GM18858 (cell line): Measurements from ENCODE around the gene DDX10.
"Not testable (repeated sequence)": the region's sequence is repeated elsewhere in the genome, so short reads cannot be mapped to it uniquely, and the experiment has no call there.

Experiments
- ATAC-seq: cut with Tn5 transposase; IDR thresholded peaks from one replicate; pipeline ENCODE4 v1.9.1; 2021; ENCODE audit not compliant: unreplicated experiment

The DDX10 gene

DNA sequence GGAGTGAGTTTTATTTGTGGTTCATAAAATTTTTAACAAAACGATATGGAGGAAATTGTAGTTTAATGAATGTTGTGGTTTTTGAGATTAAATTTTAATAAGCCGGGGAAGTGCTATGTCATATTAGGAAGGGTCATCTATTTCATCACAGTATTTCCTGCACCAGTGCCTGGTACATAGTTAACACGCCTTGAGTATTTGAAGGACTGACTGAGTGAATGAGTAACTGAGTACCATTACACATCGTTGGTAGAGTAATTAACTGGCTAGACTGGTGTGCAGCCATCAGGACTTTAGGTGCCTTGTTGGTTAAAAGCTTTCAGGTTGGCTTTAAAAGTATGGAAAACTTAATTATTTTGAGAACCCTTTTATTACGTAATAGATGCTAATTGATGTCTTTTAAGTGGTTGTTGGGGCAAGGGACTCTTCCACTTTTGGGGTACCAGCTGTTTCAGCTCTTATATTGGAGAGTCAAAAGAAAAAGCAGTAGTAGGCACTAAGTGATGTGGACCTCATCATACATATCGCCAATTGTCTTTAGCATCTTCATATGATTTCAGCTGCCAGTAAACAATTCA is 101.8 kb downstream of the DDX10 start:
- no peak for ATAC-seq

DNA sequence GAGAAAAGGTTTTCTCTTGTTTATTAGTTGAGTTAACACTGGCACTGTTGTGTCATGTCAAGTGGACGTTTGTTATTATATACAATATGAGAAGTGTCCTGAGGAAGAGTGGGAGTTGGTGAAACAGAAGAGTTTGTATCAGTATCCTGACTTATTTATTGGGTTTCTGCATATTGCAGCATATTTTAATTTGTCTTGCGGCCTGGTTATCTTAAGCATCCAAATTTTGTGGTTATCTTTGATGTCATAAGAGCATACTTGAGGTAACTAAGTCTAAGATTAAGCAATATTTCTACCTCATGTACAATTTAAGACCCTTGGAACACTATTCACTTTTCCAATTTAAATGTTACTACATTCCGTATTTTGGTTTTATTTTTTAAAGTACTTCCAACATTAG is 103.5 kb downstream of the DDX10 start:
- no peak for ATAC-seq

DNA sequence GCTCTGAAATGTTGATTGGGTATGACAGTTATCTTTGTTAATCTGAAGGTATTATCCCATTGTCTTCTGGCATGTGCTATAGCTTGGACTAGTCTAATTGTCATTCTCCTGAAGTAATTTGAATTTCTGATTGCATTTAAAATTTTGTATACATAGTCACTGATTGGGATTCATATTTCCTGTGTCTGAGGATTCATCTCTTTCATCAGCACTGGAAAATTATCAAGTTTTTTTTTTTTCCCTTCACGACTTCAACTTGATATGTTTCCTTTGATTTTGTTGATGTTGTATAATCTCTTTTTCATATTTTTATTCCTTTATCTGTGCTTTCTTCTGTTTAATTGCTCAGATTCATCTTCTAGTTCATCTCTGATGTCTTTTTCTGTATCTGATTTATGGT is 104.1 kb downstream of the DDX10 start:
- ATAC-seq: no peak

DNA sequence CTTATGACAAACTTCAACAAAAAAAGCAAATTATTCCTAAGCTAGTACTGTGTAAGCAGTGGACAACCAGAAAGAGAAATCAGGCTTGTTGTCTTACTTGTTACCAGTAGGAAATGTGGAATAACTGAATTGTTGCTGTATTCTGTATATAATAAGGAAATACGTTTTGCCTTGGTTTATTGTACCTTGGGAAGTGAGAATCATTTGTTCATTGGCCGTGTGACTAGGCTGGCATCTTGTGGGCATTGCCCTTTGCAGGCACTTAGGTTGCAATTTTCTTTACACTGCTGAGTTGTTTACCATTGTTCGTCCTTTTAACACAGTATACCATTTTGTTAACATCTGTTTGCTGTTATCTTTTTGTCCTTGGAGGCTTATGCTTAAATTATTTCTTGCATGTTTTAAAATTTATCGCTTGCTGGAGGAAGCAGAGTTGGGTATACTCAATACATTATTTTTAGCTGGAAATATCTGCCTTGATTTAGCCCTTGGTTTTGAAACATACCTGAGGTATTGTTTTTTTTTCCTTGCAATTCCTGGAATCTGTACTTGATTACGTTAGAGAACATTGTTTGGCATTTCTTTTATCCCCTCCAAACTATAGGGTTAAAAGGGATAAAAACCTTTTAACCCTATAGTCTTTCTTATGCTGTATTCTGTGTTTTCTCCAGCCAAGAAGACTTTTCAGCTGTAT is 109.3 kb downstream of the DDX10 start:
- ATAC-seq: no peak

DNA sequence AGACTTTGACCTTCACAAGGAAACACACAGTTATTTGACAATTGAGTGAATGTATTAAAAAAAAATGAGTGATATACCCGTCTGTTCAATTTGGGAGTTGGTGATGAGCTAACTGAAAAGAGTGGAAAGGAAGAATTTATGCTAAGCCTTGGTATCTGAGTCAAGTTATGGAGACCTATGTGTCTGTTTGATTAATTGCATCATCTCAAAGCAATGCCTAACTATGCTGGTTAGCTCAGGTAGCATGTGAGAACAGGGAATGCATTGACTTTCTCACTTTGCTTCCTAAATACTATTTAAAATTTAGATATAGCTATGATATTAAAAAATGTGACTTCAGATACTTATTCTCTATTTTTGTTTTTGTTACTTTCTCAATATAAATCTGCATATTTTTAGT is 110.5 kb downstream of the DDX10 start:
- no peak for ATAC-seq

DNA sequence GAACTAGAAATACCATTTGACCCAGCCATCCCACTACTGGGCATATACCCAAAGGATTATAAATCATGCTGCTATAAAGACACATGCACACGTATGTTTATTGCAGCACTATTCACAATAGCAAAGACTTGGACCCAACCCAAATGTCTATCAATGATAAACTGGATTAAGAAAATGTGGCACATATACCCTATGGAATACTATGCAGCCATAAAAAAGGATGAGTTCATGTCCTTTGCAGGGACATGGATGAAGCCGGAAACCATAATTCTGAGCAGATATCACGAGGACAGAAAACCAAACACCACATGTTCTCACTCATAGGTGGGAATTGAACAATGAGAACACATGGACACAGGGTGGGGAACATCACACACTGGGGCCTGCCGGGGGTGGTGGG is 114.3 kb downstream of the DDX10 start:
- not testable (repeated sequence) for ATAC-seq

DNA sequence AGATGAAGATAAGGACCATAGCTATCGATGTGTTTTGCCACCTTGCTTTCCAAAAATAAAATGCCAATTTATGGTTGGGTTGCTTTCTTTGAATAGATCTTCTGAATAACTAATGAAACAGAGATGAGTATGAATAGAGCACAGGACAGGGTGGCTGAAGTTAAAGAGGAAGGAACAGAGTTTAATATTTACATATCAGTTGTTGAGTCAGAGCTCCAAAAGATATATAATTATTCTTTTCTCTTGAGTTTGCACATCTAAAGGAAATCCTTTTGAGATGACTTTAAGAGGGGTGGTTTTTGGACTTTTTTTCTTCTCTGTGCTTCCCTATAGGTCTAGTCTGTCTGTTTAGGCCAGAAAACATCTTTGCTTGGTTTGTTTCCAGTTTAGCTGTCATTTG is 115.2 kb downstream of the DDX10 start:
- no peak for ATAC-seq

DNA sequence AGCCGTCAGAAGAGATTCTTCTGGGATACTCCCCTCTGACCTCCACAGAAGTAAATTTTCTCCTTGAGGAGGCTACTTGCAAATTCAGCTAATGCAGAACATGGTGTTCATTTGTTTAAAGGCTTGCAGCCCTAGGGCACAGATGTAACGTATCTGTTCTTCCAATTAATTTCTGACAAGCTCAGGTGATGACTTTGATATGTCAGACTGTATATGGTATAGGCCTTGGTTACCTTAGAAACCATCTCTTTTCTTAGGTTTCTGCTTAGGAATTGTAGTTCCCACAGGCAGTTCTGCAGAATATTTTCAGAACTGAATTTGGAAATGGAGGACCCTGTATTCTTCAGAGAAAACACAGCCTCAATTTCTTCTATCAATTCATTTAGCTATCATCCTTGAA is 117.1 kb downstream of the DDX10 start:
- no peak for ATAC-seq

DNA sequence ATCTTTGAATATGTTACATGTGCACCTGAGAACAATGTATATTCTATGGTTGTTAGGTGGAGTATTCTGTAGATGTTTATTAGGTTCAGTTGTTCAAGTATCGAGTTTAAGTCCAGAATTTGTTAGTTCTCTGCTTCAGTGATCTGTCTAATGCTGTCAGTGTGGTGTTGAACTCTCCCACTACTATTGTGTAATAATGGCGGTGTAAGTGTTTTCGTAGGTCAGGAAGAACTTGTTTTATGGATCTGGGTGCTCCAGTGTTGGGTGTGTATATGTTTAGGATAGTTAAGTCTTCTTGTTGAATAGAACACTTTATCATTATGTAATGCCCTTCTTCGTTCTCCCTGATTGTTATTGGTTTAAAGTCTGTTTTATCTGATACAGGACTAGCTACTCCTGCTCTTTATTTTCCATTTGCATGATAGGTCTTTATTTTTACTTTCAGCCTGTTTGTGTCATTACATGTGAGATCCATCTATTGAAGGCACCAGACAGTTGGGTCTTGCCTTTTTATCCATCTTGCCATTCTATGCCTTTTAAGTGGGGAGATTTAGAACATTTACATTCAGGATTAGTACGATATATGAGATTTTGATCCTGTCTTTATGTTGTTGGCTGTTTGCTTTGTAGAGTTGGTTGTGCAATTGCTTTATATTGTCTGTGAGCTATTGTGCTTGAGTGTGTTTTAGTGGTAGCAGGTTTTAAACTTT is 121.6 kb downstream of the DDX10 start:
- ATAC-seq: no peak

DNA sequence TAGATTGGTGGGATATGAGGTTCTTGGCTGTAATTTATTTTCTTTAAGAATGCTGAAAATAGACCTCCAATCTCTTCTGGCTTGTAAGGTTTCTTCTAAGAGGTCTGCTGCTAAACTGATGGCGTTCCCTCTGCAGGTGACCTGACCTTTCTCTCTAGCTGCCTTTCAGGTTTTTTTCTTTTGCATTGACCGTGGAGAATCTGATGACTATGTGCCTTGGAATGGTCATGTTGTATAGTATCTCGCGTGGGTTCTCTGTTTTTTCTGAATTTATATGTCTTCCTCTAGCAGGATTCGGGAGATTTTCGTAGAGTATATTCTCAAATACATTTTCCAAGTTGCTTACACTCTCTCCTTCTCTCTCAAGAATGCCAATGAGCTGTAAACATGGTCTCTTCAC is 122.2 kb downstream of the DDX10 start:
- no peak for ATAC-seq

DNA sequence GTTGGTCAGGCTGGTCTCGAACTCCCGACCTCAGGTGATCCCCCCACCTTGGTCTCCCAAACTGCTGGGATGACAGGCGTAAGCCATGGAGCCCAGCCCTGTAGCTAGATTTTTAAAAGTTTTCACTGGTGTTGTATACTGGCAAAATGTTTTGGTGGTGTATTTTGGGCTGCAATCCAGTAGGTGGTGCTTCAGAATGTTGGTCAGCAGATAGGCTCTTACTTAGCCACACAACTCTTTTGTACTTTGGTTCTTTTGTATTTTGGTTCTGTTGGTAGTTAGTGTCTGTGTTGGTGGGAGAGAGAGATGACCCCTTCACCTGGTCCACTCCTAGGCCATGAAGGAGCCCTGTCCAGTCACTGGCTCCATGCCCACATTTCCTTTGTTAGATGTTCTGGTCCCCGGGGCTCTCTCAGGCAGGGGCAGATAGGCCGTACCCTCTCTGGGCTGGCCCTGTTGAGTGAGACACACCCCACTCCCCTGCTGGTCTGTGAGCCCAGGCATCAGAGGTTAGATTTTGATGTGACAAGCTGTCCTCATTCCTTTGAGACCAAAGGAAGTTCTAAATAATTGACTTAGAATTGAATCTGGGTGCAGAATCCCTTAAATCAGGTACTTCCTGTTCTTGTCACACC is 123.8 kb downstream of the DDX10 start:
- ATAC-seq: no peak

DNA sequence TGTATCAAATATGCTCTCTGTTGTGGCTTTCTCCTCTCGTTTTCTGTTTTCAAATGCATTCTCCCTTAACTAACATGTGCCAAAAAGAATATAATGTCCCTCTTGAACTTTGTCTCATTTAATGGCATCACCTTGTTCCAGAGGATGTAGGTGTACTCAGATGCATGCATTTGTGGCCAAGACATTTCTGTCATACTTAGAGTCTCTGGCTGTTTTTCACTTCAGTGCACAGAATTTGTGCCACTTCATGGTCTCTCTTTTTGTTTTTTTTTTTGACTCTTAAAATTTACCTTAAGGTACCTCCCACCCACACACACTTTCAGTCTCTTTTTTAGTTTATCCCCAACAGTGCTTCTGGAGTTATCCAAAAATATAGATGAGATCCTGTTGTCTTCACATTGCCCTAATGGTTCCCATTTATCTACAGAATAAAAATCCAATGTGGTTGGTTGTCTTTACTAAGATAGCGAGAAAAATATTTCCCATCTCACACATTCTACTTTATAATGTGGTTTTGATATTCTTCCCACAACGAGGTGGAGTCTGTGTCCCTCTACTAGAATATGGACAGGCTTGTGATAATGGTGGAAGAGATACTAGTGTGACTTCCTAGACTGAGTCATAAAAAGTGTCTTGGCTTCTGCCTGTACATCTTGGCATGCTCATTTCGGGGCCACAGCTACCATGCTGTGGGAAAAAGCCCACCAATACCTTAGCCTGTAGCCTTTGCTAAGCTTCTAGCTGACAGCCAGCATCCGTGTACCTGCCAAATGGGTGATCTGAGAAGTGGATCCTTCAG is 125.8 kb downstream of the DDX10 start:
- ATAC-seq: peak; percentile 61

DNA sequence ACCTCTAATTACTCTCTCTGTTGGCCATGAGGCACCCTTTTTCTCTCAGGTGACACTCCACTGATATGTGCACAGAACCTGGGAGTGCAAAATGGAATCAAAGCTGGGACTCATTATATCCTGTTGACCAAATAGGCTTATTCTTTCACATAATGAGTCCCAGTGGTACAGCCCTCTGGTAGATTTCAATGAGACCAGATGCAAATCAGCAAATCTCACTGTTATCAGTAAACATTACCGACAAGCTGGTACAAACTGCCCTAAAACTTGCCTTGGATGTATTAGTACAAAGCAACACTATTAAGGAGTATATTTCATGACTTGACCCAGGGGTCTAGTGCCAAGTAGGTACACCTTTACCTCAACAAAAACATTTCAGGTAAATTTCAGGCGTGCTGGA is 128.3 kb downstream of the DDX10 start:
- no peak for ATAC-seq

DNA sequence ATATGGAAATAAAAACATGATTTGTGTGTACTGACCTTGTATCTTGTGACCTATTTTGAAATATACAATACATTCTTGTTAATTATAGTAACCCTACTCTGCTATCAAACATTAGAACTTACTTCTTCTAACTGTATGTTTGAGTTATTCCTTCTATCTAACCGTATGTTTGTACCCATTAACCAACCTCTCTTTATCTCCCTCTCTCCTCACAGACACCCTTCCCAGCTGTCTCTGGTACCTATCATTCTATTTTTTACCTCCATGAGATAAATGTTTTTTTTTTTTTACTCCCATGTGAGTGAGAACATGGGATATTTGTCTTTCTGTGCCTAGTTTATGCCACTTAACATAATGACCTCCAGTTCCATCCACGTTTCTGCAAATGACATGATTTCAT is 128.7 kb downstream of the DDX10 start:
- ATAC-seq: no peak

DNA sequence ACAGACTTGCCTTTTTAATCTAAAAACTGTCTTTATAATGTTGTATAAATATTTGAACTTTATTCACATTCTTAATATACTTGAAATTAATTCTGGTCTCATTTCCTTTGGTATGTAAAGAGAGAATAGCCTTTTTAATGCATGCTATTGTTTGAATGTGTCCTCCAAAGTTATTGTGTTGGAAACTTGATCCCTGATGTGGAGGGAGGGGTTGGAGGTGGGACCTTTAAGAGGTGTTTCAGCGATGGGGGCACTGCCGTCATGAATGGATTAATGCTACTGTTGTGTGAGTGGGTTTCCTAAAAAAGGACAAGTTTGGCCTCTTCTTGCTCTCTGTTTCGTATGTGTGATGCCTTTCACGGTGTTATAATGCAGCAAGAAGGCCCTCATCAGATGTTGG is 131.7 kb downstream of the DDX10 start:
- no peak for ATAC-seq

DNA sequence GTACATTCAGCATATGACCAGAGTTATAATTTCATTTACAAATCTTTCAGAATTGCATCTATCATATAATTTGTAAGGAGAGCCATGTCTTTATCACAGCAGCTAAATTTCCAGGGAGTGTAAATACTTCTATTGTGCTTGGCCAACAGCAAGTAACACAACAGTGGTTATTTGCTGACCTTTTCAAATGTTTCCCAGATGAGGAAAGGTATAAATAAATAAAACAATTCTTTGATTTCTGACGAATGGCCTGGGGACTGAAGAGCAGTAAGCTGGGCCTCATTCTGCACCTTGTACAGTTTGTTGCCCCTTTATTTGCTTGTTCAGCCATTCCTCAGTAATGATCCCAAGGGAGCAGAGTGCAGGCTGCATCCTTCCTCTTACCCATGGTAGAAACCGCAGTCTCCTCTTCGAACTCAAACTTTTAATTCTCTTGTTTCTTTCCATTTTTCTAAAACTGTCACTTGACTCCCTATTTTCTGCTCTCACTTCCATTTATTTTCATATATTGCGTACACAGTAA is 132.8 kb downstream of the DDX10 start:
- no peak for ATAC-seq

DNA sequence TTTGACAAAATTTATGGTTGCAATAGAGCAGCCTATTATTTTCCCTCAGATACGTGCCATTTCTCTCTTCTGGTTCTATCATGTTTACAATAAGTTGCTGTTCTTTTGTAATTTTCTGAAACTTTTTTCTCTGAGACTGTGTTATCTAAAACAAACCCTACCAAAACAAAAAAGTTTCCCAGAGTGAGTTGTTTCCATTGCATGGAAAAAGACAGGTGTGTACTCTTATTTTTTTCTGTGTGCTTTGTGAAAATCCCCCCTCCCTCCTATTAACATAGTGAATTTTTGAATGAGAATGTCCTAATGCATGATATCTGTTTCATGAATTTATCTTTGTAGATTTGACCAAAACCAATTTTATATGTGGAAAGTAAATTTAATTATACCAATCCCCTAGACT is 137.6 kb downstream of the DDX10 start:
- ATAC-seq: no peak

DNA sequence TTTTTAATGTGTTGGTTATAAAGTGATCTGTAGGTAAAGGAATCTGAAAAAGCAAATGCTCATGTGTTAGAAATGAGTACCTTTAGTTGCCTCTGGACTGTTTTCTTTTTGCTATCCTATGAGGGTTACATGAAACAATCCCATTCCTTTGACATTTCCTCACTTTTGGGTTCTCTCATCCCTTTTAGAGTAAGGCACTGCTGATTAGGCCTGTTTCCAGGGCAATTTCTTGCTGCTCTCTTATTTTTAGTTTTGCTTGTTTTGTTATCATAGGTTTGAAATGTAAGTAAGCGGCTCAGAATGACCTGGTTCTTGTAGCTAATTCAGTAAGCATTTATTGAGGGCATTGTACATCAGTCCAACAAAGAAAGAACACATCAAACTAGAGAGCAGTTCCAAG is 138.9 kb downstream of the DDX10 start:
- no peak for ATAC-seq

DNA sequence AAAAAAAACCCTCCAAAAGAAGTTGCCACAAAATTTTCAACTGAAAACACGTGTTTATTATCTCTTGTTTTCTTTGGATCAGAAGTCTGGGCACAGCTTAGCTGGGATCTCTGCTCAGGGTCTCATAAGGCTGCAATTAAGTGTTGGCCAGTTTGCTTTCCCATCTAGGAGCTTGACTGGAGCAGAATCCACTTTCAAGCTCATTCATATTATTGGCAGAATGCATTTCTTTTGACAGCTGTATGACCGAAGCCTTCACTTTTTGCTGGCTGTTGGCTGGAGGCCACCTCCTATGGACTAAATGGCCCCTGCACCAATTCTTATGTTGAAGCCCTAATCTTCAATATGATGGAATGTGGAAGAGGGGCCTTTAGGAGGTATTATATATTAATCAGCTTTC is 139.6 kb downstream of the DDX10 start:
- ATAC-seq: no peak

DNA sequence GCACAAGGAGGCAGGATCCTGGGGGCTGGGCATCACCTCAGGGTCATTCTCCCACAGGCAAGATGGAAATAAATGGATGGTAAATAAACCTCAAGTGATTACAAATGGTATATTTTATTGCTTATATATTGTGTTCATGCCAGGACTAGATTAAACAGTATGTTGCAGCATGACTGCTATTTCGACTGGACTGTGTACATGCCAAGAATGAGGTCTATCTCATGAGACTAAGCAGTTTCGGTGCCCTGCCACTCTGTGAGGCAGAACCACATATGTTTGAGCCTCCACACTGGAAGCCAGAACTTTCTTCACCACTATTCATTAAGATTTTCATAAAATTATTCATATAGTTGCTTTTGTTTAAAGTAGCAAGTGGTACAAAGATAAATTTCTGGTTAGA is 140.2 kb downstream of the DDX10 start:
- ATAC-seq: no peak

DNA sequence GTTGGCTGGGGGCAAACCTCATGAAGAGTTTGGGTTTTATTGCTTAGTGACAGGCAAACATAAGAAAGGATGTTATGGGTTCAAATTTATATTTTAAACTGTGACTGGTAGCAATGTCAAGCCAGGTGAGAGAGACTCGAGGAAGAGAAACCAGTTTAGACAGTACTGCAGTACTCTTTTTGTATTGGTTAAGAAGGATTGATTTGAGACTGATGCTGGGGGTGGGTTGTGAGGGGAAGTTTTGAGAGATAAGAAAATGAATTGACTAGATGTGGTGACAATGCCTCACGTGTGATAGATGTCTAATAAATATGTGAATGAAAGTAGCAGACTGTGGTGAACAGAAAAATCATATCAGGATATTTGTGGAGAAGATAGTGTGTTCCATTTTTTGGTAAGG is 142.4 kb downstream of the DDX10 start:
- ATAC-seq: no peak
